GM12801 (cell line): ENCODE data around the gene TMTC2.

Source experiments
- CTCF ChIP-seq: IDR thresholded peaks from one replicate; pipeline ENCODE4 v1.5.1; 2011; ENCODE audit warnings: control low read depth; ENCODE audit not compliant: insufficient read length; ENCODE audit errors: extremely low read depth

Gene TMTC2

GRCh38 chr12:83039413-83039812 is 352.7 kb downstream of the TMTC2 start:
- no peak for TF ChIP-seq CTCF

GRCh38 chr12:83040339-83040738 is 353.6 kb downstream of the TMTC2 start:
- TF ChIP-seq CTCF = no peak

GRCh38 chr12:83040991-83041390 is 354.3 kb downstream of the TMTC2 start:
- no peak for TF ChIP-seq CTCF

- no peak for TF ChIP-seq CTCF
These were observed 355.9 kb downstream of the TMTC2 start for GRCh38 chr12:83042441-83043200.

- no peak for TF ChIP-seq CTCF
These were observed 358.0 kb downstream of the TMTC2 start for GRCh38 chr12:83044736-83045135.

- no peak for TF ChIP-seq CTCF
These were observed 359.3 kb downstream of the TMTC2 start for GRCh38 chr12:83046019-83046418.

GRCh38 chr12:83049306-83049705 is 362.6 kb downstream of the TMTC2 start:
- TF ChIP-seq CTCF = no peak
